HL-60 (cell line): Measurements from ENCODE around the gene S100A8.

ENCODE experiments used
- DNase-seq, 2 experiments: peaks; one replicate each; pipeline ENCODE4 v3.0.0-alpha.2; 2010 to 2020; ENCODE audit warnings: low read depth in 1 of 2, low spot score in 1 of 2
- H3K27ac ChIP-seq: fragments of 250-450 bp; sonication (Bioruptor Pico); replicated peaks from 2 replicates; pipeline ENCODE4 v1.5.1; 2020; ENCODE audit warnings: mild to moderate bottlenecking, moderate library complexity
- H3K27me3 ChIP-seq: fragments of 250-450 bp; sonication (Bioruptor Pico); 2 replicates; pipeline ENCODE4 v1.5.1; 2021; ENCODE audit warnings: mild to moderate bottlenecking, moderate library complexity; ENCODE audit not compliant: insufficient read depth, poor library complexity, severe bottlenecking
- H3K4me3 ChIP-seq: replicated peaks from 2 replicates; pipeline ENCODE4 v1.5.1; 2011; ENCODE audit warnings: mild to moderate bottlenecking, control low read depth, low read length; ENCODE audit not compliant: insufficient read depth
- CTCF ChIP-seq: IDR thresholded peaks from one replicate; pipeline ENCODE4 v1.5.1; 2011; ENCODE audit warnings: low read length, control low read depth, inconsistent platforms; ENCODE audit not compliant: insufficient read depth
- GABPA ChIP-seq: IDR thresholded peaks from 2 replicates; pipeline ENCODE4 v1.6.1; 2012; ENCODE audit warnings: low read depth
- POLR2AphosphoS5 ChIP-seq: IDR thresholded peaks from 2 replicates; pipeline ENCODE4 v1.6.1; 2012; ENCODE audit warnings: low read depth
- REST ChIP-seq: IDR thresholded peaks from 2 replicates; pipeline ENCODE4 v1.6.1; 2012; ENCODE audit warnings: low read depth; ENCODE audit not compliant: insufficient replicate concordance
- SPI1 ChIP-seq: IDR thresholded peaks from 2 replicates; pipeline ENCODE4 v1.6.1; 2012; ENCODE audit warnings: low read depth, mild to moderate bottlenecking, borderline replicate concordance
- long read RNA-seq: library from polyadenylated mRNA; unstranded; transcript quantifications from one replicate; pipeline ENCODE4 v2.0.0, GENCODE V29; 2020

The S100A8 gene
- long read RNA-seq, partial matches to known transcripts = 0 of 2 reads
- long read RNA-seq, other reads (novel, unspliced or antisense) = 1 of 2 reads

- TF ChIP-seq SPI1 (peak; percentile 87), POLR2AphosphoS5 (peak; percentile 94), CTCF (no peak), GABPA (no peak; the same call in 1 of the 2 replicates), REST (peak; percentile 67)
- peak; percentile 81 to 98 for DNase-seq
- Histone ChIP-seq H3K4me3 (peak within 1 kb of the TSS; percentile 42), H3K27ac (peak within 1 kb of the TSS; percentile 88), H3K27me3 (no peaks in the 10 kb centered on the region)
Observed at GRCh38 chr1:153390938-153391710, at the start of gene S100A8. Gene S100A8 (minus strand): TSS chr1:153391073. CDS start chr1:153390535, 538 bp downstream.

GRCh38 chr1:153439273-153439672 is 48.4 kb upstream of the S100A8 start:
- Histone ChIP-seq H3K4me3 (no peak overlapping the region), H3K27ac (no peak overlapping the region), H3K27me3 (no peaks in the 10 kb centered on the region)
- DNase-seq = no peak
- TF ChIP-seq SPI1 (no peak), GABPA (no peak), CTCF (no peak), REST (no peak), POLR2AphosphoS5 (no peak)

- no peaks in the 10 kb centered on the region for H3K27me3 ChIP-seq
Observed at GRCh38 chr1:153438599-153438998, 47.7 kb upstream of the S100A8 start.

More at GRCh38 chr1:153438599-153438998, 47.7 kb upstream of the S100A8 start:
- H3K4me3 ChIP-seq = no peak overlapping the region
- no peak for DNase-seq
- no peak for TF ChIP-seq GABPA
- TF ChIP-seq REST = no peak
- TF ChIP-seq POLR2AphosphoS5 = no peak
- TF ChIP-seq CTCF = no peak
- TF ChIP-seq SPI1 = no peak
- no peak overlapping the region for H3K27ac ChIP-seq
